MM.1S (cell line): ENCODE results near the gene AHRR.

ENCODE experiments used
- DNase-seq: peaks from one replicate; pipeline ENCODE4 v3.0.0-alpha.2; 2015
- H2AFZ ChIP-seq: fragments of 300-600 bp; sonication (generic); 2 replicates; pipeline ENCODE4 v1.6.0; 2016; ENCODE audit warnings: antibody characterized with exemption, low read length
- H3F3A ChIP-seq: fragments of 300-600 bp; sonication (generic); 2 replicates; pipeline ENCODE4 v1.6.1; 2016; ENCODE audit warnings: mild to moderate bottlenecking, antibody characterized with exemption, low read length, moderate library complexity, mixed read lengths; ENCODE audit not compliant: insufficient read depth
- H3K27ac ChIP-seq: fragments of 300-600 bp; sonication (generic); 2 replicates; pipeline ENCODE4 v1.5.1; 2016; ENCODE audit warnings: mild to moderate bottlenecking, low read length
- H3K27me3 ChIP-seq: fragments of 300-600 bp; sonication (generic); replicated peaks from 2 replicates; pipeline ENCODE4 v1.6.0; 2016; ENCODE audit warnings: low read length; ENCODE audit not compliant: insufficient read depth
- H3K36me3 ChIP-seq: fragments of 300-600 bp; sonication (generic); replicated peaks from 2 replicates; pipeline ENCODE4 v1.6.1; 2016; ENCODE audit warnings: mild to moderate bottlenecking, low read length, mixed read lengths; ENCODE audit not compliant: insufficient read depth
- H3K4me1 ChIP-seq: fragments of 300-600 bp; sonication (generic); 2 replicates; pipeline ENCODE4 v1.6.1; 2016; ENCODE audit warnings: low read length, mixed read lengths
- H3K4me2 ChIP-seq: fragments of 300-600 bp; sonication (generic); 2 replicates; pipeline ENCODE4 v1.6.0; 2016; ENCODE audit warnings: low read depth, low read length
- H3K4me3 ChIP-seq: fragments of 300-600 bp; sonication (generic); 2 replicates; pipeline ENCODE4 v1.5.1; 2016; ENCODE audit warnings: low read length, mixed read lengths
- H3K79me2 ChIP-seq: fragments of 300-600 bp; sonication (generic); 2 replicates; pipeline ENCODE4 v1.6.1; 2016; ENCODE audit warnings: mixed run types, low read length, mixed read lengths
- H3K9ac ChIP-seq: fragments of 300-600 bp; sonication (generic); 2 replicates; pipeline ENCODE4 v1.6.1; 2016; ENCODE audit warnings: low read length, mixed read lengths
- H3K9me2 ChIP-seq: fragments of 300-600 bp; sonication (generic); replicated peaks from 2 replicates; pipeline ENCODE4 v1.6.1; 2016; ENCODE audit warnings: mild to moderate bottlenecking, low read length, mixed read lengths; ENCODE audit not compliant: insufficient read depth
- H3K9me3 ChIP-seq: fragments of 300-600 bp; sonication (generic); replicated peaks from 2 replicates; pipeline ENCODE4 v1.6.1; 2016; ENCODE audit warnings: mild to moderate bottlenecking, low read length, mixed read lengths; ENCODE audit not compliant: insufficient read depth
- H4K20me1 ChIP-seq: fragments of 300-600 bp; sonication (generic); 2 replicates; pipeline ENCODE4 v1.6.1; 2016; ENCODE audit warnings: mild to moderate bottlenecking, low read length, moderate library complexity, mixed read lengths; ENCODE audit not compliant: insufficient read depth
- EZH2 ChIP-seq: fragments of 300-600 bp; sonication (generic); optimal IDR thresholded peaks from 2 replicates; pipeline ENCODE3; 2017; ENCODE audit warnings: low read depth, mild to moderate bottlenecking, antibody characterized with exemption, low read length, mixed read lengths
- EZH2phosphoT487 ChIP-seq: fragments of 300-600 bp; sonication (generic); IDR thresholded peaks from 2 replicates; pipeline ENCODE4 v1.6.1; 2018; ENCODE audit warnings: antibody characterized with exemption, low read length
- TF ChIP-seq, protein P1 (sequence below): fragments of 300-600 bp; sonication (generic); IDR thresholded peaks from 2 replicates; pipeline ENCODE4 v1.5.1; 2016; ENCODE audit warnings: antibody characterized with exemption, low read length, mixed read lengths

AHRR gene

DNA sequence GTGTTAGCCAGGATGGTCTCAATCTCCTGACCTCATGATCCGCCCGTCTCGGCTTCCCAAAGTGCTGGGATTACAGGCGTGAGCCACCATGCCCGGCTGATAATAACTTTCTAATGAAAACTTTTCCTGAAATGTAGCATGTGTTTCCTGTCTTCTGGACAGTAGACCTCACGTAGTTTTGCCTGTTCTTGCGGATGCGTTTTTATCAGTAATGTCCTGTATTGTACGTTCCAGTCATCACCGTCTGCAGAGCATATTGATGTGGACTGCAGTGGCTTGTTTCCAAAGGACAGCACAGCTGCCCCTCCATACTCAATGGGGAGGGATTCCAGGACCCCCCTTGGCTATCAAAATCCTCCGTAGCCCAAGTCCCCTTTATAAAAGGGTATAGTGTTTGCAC is 134.3 kb downstream of the AHRR start:
- H3K36me3 ChIP-seq = peaks cover 4% of the 10 kb centered on the region

DNA sequence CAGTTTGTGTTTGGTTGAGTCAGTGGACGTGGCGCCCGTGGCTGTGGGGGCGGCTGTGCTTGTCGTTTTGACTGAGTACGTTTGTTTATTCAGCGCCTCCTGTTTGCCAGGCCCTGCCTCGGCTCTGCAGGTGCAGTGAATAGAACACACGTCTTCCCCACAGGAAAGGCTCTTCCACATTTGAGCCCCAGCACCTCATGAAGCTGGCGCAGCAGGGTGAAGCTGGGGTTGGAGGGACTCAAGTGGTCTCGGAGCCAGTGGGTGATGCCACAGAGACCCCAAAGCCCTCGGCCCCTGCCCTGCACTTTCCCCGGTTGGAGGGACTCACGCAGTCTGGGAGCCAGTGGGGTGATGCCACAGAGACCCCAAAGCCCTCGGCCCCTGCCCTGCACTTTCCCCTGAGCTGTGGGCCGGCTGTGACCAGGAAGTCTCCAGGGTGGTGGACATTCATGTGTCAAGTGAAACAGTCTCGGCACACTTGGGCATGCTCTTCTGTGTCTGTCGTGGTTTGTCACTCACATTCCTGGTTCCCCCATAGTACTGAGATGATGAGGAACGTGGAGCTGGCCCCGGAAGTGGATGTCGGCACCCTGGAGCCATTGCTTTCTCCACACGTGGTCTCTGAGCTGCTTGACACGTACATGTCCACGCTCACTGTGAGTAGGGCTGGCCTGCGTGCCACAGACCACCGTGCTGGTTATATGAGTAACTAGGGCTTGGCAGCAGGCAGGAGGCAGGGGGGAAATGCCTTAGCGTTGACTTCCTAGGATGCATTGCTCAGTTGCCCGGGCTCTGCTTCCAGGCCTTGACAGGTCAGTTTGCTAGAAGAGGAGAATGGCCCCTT is 135.1 kb downstream of the AHRR start:
- DNase-seq = no peak
- no peaks in the 10 kb centered on the region for H4K20me1 ChIP-seq
- H3K79me2 ChIP-seq = peaks cover 52% of the 10 kb centered on the region
- H3K4me1 ChIP-seq = peaks cover 7% of the 10 kb centered on the region
- no peaks in the 10 kb centered on the region for H3K9me3 ChIP-seq
- H3K4me3 ChIP-seq = no peak overlapping the region
- no peaks in the 10 kb centered on the region for H3K27me3 ChIP-seq
- no peaks in the 10 kb centered on the region for H3K9me2 ChIP-seq
- H3K36me3 ChIP-seq = no peaks in the 10 kb centered on the region; the same call in none of the 2 replicates
- no peak overlapping the region for H3K27ac ChIP-seq
- no peaks in the 10 kb centered on the region for H3F3A ChIP-seq
- H3K4me2 ChIP-seq = no peak overlapping the region
- TF ChIP-seq, protein P1, sequence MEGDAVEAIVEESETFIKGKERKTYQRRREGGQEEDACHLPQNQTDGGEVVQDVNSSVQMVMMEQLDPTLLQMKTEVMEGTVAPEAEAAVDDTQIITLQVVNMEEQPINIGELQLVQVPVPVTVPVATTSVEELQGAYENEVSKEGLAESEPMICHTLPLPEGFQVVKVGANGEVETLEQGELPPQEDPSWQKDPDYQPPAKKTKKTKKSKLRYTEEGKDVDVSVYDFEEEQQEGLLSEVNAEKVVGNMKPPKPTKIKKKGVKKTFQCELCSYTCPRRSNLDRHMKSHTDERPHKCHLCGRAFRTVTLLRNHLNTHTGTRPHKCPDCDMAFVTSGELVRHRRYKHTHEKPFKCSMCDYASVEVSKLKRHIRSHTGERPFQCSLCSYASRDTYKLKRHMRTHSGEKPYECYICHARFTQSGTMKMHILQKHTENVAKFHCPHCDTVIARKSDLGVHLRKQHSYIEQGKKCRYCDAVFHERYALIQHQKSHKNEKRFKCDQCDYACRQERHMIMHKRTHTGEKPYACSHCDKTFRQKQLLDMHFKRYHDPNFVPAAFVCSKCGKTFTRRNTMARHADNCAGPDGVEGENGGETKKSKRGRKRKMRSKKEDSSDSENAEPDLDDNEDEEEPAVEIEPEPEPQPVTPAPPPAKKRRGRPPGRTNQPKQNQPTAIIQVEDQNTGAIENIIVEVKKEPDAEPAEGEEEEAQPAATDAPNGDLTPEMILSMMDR = no peak
- TF ChIP-seq EZH2phosphoT487 (no peak), EZH2 (no peak)
- no peak overlapping the region for H2AFZ ChIP-seq
- no peak overlapping the region for H3K9ac ChIP-seq

More for the DNA sequence above, 134.3 kb downstream of the AHRR start:
- Histone ChIP-seq H3K9ac (no peak overlapping the region), H3K9me3 (no peaks in the 10 kb centered on the region), H4K20me1 (no peaks in the 10 kb centered on the region), H3K4me3 (no peak overlapping the region), H2AFZ (no peak overlapping the region), H3K79me2 (peaks cover 53% of the 10 kb centered on the region), H3K4me1 (peaks cover 7% of the 10 kb centered on the region), H3K27me3 (no peaks in the 10 kb centered on the region), H3F3A (no peaks in the 10 kb centered on the region), H3K27ac (no peak overlapping the region), H3K4me2 (no peak overlapping the region), H3K9me2 (no peaks in the 10 kb centered on the region)
- TF ChIP-seq, protein P1 = no peak
- TF ChIP-seq EZH2 (no peak), EZH2phosphoT487 (no peak)
- DNase-seq = no peak

DNA sequence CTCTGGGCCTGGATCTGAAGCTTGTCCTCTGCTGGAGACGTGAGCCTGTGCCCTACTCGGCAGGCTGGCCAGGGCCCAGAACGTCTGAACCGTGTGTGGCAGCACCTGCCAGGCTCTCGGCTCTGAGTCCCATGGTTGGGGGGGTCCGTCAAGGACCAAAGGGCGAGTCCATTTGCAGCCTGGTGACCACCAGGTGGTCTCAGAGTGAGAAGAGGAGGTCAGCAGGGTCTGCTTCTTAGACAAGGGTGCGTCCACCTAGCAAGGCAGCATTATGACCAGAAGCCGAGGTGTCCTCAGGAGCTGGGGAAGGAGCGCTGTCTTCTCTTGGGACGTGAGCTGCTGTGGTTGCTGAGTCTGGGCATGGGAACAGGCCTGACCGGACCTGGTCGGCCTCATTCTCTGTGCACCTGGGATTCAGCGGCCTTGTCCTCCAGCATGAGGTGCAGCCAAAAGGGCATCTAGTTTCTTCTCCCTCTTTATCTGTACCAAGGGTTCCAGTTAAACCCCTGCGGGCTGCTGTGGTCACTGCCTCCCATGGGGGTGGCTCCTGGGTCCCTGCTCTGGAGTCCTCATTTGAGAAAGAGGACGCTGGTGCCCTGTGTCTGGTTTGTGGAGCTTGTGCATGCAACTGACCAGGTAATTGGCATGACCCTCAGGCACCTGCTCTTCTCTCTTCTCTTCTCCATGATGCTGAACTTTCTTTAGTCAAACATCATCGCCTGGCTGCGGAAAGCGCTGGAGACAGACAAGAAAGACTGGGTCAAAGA is 135.9 kb downstream of the AHRR start:
- no peaks in the 10 kb centered on the region for H4K20me1 ChIP-seq
- no peak overlapping the region for H3K4me3 ChIP-seq
- H2AFZ ChIP-seq = no peak overlapping the region
- H3F3A ChIP-seq = no peaks in the 10 kb centered on the region
- no peaks in the 10 kb centered on the region for H3K27me3 ChIP-seq
- peaks cover 44% of the 10 kb centered on the region for H3K79me2 ChIP-seq
- TF ChIP-seq EZH2 (no peak), EZH2phosphoT487 (no peak)
- no peak overlapping the region for H3K4me2 ChIP-seq
- no peak overlapping the region for H3K27ac ChIP-seq
- no peak overlapping the region for H3K9ac ChIP-seq
- H3K4me1 ChIP-seq = peaks cover 7% of the 10 kb centered on the region
- peaks cover 3% of the 10 kb centered on the region; the same call in 1 of the 2 replicates for H3K36me3 ChIP-seq
- no peaks in the 10 kb centered on the region for H3K9me3 ChIP-seq
- DNase-seq = no peak
- no peaks in the 10 kb centered on the region for H3K9me2 ChIP-seq
